WERI-Rb-1 (cell line): Measurements from ENCODE around the gene GABRG3.

Source experiments
- DNase-seq: peaks from one replicate; pipeline ENCODE4 v3.0.0-alpha.2; 2020
- H3K27ac ChIP-seq: fragments of 250-450 bp; sonication (Bioruptor Pico); 2 replicates; pipeline ENCODE4 v1.5.1; 2020; ENCODE audit warnings: mild to moderate bottlenecking, moderate library complexity
- H3K27me3 ChIP-seq: fragments of 250-450 bp; sonication (Bioruptor Pico); 2 replicates; pipeline ENCODE4 v1.5.1; 2021; ENCODE audit warnings: mild to moderate bottlenecking, low read depth, moderate library complexity; ENCODE audit not compliant: insufficient read depth, severe bottlenecking
- H3K36me3 ChIP-seq: fragments of 250-450 bp; sonication (Bioruptor Pico); 2 replicates; pipeline ENCODE4 v1.5.1; 2020; ENCODE audit warnings: mild to moderate bottlenecking, moderate library complexity
- H3K4me3 ChIP-seq: 2 replicates; pipeline ENCODE4 v1.5.1; 2011; ENCODE audit warnings: low read depth, mild to moderate bottlenecking, control low read depth, low read length
- H3K9me3 ChIP-seq: fragments of 250-450 bp; sonication (Bioruptor Pico); 2 replicates; pipeline ENCODE4 v1.5.1; 2021; ENCODE audit warnings: mild to moderate bottlenecking, moderate library complexity; ENCODE audit not compliant: severe bottlenecking
- CTCF ChIP-seq: IDR thresholded peaks from 2 replicates; pipeline ENCODE4 v1.5.1; 2011; ENCODE audit warnings: low read depth, mild to moderate bottlenecking, control low read depth, inconsistent platforms, low read length

The GABRG3 gene

GRCh38 chr15:27550635-27551034 is 579.7 kb downstream of the GABRG3 start:
- no peaks in the 10 kb centered on the region for H3K36me3 ChIP-seq
- DNase-seq, result no peak
- no peak overlapping the region for H3K27ac ChIP-seq
- H3K27me3 ChIP-seq, result no peaks in the 10 kb centered on the region
- no peaks in the 10 kb centered on the region for H3K9me3 ChIP-seq
- H3K4me3 ChIP-seq, result no peak overlapping the region
- no peak for TF ChIP-seq CTCF

DNA sequence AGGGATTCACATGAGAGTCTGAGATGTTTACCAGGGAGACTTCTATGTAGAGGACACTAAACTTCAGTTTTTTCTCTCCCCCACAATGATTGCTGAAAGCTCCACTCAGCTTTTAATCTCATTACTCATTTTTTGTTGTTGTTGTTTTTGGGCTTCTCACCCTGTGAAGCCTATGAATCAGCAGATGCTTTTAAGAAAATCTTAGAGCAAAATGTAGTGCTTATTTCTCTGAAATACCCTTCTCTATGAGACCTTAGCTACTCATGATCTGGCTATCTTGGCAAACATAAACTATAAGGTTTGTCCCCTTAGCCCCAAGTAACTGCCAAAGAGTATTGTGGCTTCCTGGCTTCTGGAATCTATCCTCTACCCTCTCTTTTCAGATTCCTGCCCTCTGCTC is 590.8 kb downstream of the GABRG3 start:
- H3K4me3 ChIP-seq, result no peak overlapping the region
- TF ChIP-seq CTCF, result no peak
- no peaks in the 10 kb centered on the region for H3K36me3 ChIP-seq
- peaks cover 4% of the 10 kb centered on the region for H3K9me3 ChIP-seq
- no peaks in the 10 kb centered on the region for H3K27me3 ChIP-seq
- DNase-seq, result no peak
- no peak overlapping the region for H3K27ac ChIP-seq

DNA sequence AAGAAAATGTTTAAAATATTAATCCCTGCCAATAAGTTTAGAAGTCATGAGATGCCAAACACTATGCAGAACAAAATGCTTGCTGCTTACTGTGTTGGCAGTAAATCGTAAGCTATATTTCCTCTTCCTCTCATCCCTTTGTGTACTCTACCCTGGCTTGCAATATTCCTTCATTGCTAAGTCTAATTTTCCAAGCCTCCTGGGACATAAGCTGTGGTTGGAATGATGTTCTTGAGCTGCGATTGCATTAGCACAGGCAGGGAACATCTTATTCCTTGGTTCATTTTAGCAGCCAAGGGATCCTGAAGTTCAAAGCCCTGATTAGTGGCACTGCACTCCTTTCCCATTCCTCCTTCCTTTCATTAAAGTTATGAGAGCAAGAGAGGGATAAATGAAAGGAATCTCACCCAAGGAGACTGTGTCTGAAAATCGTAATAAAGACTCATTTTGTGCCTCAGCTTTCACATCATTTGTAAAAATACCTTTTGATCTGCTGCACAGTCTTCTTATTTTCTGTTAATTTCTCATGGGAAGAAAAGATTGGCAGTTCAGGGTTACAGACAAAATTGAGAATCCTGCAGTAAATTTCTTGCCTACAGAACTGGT is 592.9 kb downstream of the GABRG3 start:
- H3K9me3 ChIP-seq, result peaks cover 4% of the 10 kb centered on the region
- TF ChIP-seq CTCF, result no peak
- no peak overlapping the region for H3K4me3 ChIP-seq
- H3K36me3 ChIP-seq, result no peaks in the 10 kb centered on the region
- no peak overlapping the region for H3K27ac ChIP-seq
- no peak for DNase-seq
- no peaks in the 10 kb centered on the region for H3K27me3 ChIP-seq

DNA sequence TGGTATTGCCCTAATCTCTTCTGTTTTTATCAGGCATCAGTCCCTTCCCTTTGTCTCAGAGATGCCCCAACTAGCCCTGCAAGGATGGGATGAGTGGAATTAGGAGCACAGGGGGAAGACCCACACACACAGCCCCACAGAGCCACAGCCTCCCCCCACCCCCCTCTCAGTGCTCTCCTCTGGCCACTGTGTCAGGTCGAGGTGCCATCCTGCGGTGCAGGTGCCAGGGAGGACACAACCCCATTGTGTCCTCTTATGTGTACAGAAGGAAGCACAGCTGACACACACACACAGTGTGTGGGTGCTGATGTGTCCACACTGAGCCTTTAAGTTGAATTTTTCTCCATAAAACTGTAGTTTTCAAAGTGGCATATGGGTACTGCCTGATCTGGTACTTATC is 593.7 kb downstream of the GABRG3 start:
- Histone ChIP-seq H3K27ac (no peak overlapping the region), H3K27me3 (no peaks in the 10 kb centered on the region), H3K4me3 (no peak overlapping the region), H3K36me3 (no peaks in the 10 kb centered on the region), H3K9me3 (peaks cover 4% of the 10 kb centered on the region)
- no peak for DNase-seq
- TF ChIP-seq CTCF, result no peak

DNA sequence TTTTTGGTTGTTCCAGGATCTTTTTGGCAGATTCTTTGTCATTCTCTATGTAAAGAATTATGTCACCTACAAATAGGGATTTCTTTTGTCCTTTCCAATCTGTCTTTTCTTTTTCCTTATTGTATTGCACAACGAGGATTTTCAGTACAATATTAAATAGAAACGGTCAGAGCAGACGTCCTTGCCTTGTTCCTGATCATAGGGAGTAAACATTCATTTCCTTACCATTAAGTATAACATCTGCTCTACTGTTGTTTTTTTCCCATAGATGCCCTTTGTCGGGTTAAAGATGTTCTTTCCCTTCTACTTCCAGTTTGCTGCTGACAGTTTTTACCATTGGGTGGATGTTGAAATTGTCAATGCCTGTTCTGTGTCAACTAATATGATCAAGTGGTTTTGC is 599.8 kb downstream of the GABRG3 start:
- no peaks in the 10 kb centered on the region for H3K27me3 ChIP-seq
- no peak for DNase-seq
- no peak for TF ChIP-seq CTCF
- H3K36me3 ChIP-seq, result no peaks in the 10 kb centered on the region
- H3K4me3 ChIP-seq, result no peak overlapping the region
- no peaks in the 10 kb centered on the region for H3K9me3 ChIP-seq
- no peak overlapping the region for H3K27ac ChIP-seq

DNA sequence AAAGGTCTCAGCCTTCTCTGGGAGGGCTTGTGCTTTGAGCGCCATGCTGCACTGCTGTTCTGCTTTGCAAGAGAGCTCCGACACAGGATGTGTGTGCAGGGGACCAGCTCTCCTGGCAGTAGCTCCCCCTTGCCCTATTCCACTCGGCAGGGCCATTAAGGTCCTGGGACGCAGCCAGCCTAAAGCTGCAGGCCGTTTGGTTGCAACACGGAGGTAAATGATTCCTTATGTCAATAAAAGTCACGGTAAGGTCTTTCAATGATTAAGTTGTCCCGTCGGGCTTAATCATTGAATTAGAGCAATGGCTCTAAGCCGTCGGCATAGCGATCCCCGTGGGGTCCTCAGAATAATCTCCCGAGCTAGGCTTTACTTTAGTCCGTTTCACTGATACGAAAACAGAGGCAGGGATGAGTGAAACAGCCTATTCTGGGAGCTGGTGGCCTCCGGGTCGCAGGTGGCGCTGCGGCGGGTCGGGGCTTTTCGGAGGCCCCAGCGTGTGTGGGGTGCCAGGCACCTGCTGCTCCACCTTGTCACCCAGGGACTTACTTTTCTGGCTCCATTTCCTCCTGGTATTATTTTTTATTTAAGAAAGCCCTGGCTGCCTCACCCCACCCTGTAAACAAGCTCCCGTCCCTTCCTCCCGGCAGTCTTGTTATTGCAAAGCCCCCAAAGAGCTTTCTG is 603.0 kb downstream of the GABRG3 start:
- TF ChIP-seq CTCF, result no peak
- Histone ChIP-seq H3K4me3 (peak overlapping the region; percentile 24), H3K9me3 (no peaks in the 10 kb centered on the region), H3K27ac (no peak overlapping the region), H3K27me3 (no peaks in the 10 kb centered on the region), H3K36me3 (no peaks in the 10 kb centered on the region)
- DNase-seq, result peak; percentile 48
